NCI-H446 (cell line): ENCODE results near the gene LETM1.

Source experiments
- DNase-seq, 2 experiments: peaks; one replicate each; lab custom pipeline; 2025; lab: John Stamatoyannopoulos, UW

Gene LETM1

GRCh38 chr4:1778642-1779392 lies 77.1 kb downstream of the LETM1 start:
- DNase-seq: no peak

- DNase-seq: no peak
Measured at GRCh38 chr4:1777822-1778641, 77.9 kb downstream of the LETM1 start.

GRCh38 chr4:1776521-1777161 lies 79.3 kb downstream of the LETM1 start:
- no peak for DNase-seq

GRCh38 chr4:1775731-1776500 lies 80.0 kb downstream of the LETM1 start:
- DNase-seq: no peak

GRCh38 chr4:1773754-1774153 lies 82.2 kb downstream of the LETM1 start:
- no peak for DNase-seq

- DNase-seq: no peak
Measured at GRCh38 chr4:1772853-1773538, 83.0 kb downstream of the LETM1 start.

GRCh38 chr4:1771555-1772305 lies 84.2 kb downstream of the LETM1 start:
- no peak for DNase-seq

- DNase-seq: no peak
Measured at GRCh38 chr4:1770791-1771231, 85.1 kb downstream of the LETM1 start.

- DNase-seq: no peak
Measured at GRCh38 chr4:1770245-1770644, 85.7 kb downstream of the LETM1 start.

GRCh38 chr4:1769692-1770091 lies 86.3 kb downstream of the LETM1 start:
- no peak for DNase-seq

- DNase-seq: no peak
Measured at GRCh38 chr4:1768367-1769034, 87.5 kb downstream of the LETM1 start.

GRCh38 chr4:1767770-1768366 lies 88.1 kb downstream of the LETM1 start:
- DNase-seq: no peak

- DNase-seq: no peak
Measured at GRCh38 chr4:1767061-1767769, 88.7 kb downstream of the LETM1 start.

GRCh38 chr4:1766106-1767060 lies 89.6 kb downstream of the LETM1 start:
- no peak for DNase-seq

GRCh38 chr4:1765409-1766072 lies 90.4 kb downstream of the LETM1 start:
- DNase-seq: no peak

- DNase-seq: no peak
Measured at GRCh38 chr4:1764670-1765069, 91.3 kb downstream of the LETM1 start.

- no peak for DNase-seq
Measured at GRCh38 chr4:1763550-1764080, 92.3 kb downstream of the LETM1 start.
